Neural cell (in vitro differentiated cells): ENCODE results near the gene SPATA32. TPM values are rescaled to one million over a fixed set of nuclear protein-coding genes. Genes with fewer than 3 reads are reported as not detected.

Experiments
- H2AFZ ChIP-seq: fragments of 200-600, 300-800 bp; sonication (generic), shearing (Covaris generic); 2 replicates; pipeline ENCODE4 v1.6.0; 2014; ENCODE audit warnings: low read depth, mild to moderate bottlenecking, antibody characterized with exemption, low read length, moderate library complexity
- H3F3A ChIP-seq: fragments of 200-600 bp; shearing (Covaris generic); 2 replicates; pipeline ENCODE4 v1.6.1; 2016; ENCODE audit warnings: mild to moderate bottlenecking, moderate library complexity, mixed read lengths, antibody characterized with exemption, low read length; ENCODE audit not compliant: insufficient read depth, poor library complexity, severe bottlenecking
- H3K27ac ChIP-seq: fragments of 200-600, 300-800 bp; sonication (generic), shearing (Covaris generic); 2 replicates; pipeline ENCODE4 v1.5.1; 2014; ENCODE audit warnings: mild to moderate bottlenecking, low read length, moderate library complexity
- H3K27me3 ChIP-seq: fragments of 300-800, 200-600 bp; sonication (generic), shearing (Covaris generic); 2 replicates; pipeline ENCODE4 v1.6.0; 2014; ENCODE audit warnings: mild to moderate bottlenecking, low read depth, low read length, moderate library complexity; ENCODE audit not compliant: insufficient read depth
- H3K36me3 ChIP-seq: fragments of 300-800, 200-600 bp; sonication (generic), shearing (Covaris generic); 2 replicates; pipeline ENCODE4 v1.5.1; 2014; ENCODE audit warnings: mild to moderate bottlenecking, antibody characterized with exemption, low read length, moderate library complexity; ENCODE audit not compliant: insufficient read depth
- H3K4me2 ChIP-seq: fragments of 300-800, 200-600 bp; sonication (generic), shearing (Covaris generic); 2 replicates; pipeline ENCODE4 v1.6.0; 2014; ENCODE audit warnings: mild to moderate bottlenecking, low read length
- H3K4me3 ChIP-seq: fragments of 300-800, 200-600 bp; sonication (generic), shearing (Covaris generic); 2 replicates; pipeline ENCODE4 v1.5.1; 2014; ENCODE audit warnings: mild to moderate bottlenecking, low read length, moderate library complexity
- H3K79me2 ChIP-seq: fragments of 200-600 bp; shearing (Covaris generic); replicated peaks from 2 replicates; pipeline ENCODE4 v1.6.0; 2014; ENCODE audit warnings: mild to moderate bottlenecking, low read length, moderate library complexity; ENCODE audit not compliant: insufficient read depth
- H3K9ac ChIP-seq: fragments of 300-800, 200-600 bp; sonication (generic), shearing (Covaris generic); 2 replicates; pipeline ENCODE4 v1.6.1; 2016; ENCODE audit warnings: mild to moderate bottlenecking, low read length, mixed read lengths
- H3K9me2 ChIP-seq: fragments of 200-600 bp; shearing (Covaris generic); 2 replicates; pipeline ENCODE4 v1.6.1; 2016; ENCODE audit warnings: mild to moderate bottlenecking, low read length, mixed read lengths; ENCODE audit not compliant: insufficient read depth
- H3K9me3 ChIP-seq: fragments of 200-600, 300-800 bp; sonication (generic), shearing (Covaris generic); 2 replicates; pipeline ENCODE4 v1.6.1; 2016; ENCODE audit warnings: mild to moderate bottlenecking, mixed run types, low read length, moderate library complexity, mixed read lengths
- H4K20me1 ChIP-seq: fragments of 200-600 bp; shearing (Covaris generic); 2 replicates; pipeline ENCODE4 v1.6.1; 2016; ENCODE audit warnings: mild to moderate bottlenecking, mixed run types; ENCODE audit not compliant: insufficient read depth
- EP300 ChIP-seq: fragments of 450-650 bp; conservative IDR thresholded peaks from 2 replicates; pipeline ENCODE4 v1.6.1; 2014; ENCODE audit warnings: antibody characterized with exemption, mild to moderate bottlenecking, moderate library complexity; ENCODE audit not compliant: poor library complexity, severe bottlenecking
- EZH2 ChIP-seq: fragments of 200-600, 300-800 bp; shearing (Covaris generic), sonication (generic); IDR thresholded peaks from 2 replicates; pipeline ENCODE4 v1.6.1; 2014; ENCODE audit warnings: antibody characterized with exemption, low read length, borderline replicate concordance, mild to moderate bottlenecking; ENCODE audit not compliant: insufficient read depth, poor library complexity, severe bottlenecking
- MXI1 ChIP-seq: fragments of 450-650 bp; conservative IDR thresholded peaks from 2 replicates; pipeline ENCODE4 v1.6.1; 2014; ENCODE audit warnings: antibody characterized with exemption, mild to moderate bottlenecking; ENCODE audit not compliant: poor library complexity, severe bottlenecking
- POLR2AphosphoS5 ChIP-seq: IDR thresholded peaks from 2 replicates; pipeline ENCODE4 v1.6.1; 2012
- RAD21 ChIP-seq: fragments of 450-650 bp; conservative IDR thresholded peaks from 2 replicates; pipeline ENCODE4 v1.6.1; 2014; ENCODE audit warnings: antibody characterized with exemption, mild to moderate bottlenecking, moderate library complexity
- SMC3 ChIP-seq: fragments of 450-650 bp; conservative IDR thresholded peaks from 2 replicates; pipeline ENCODE4 v1.6.1; 2014; ENCODE audit warnings: antibody characterized with exemption, mild to moderate bottlenecking, moderate library complexity; ENCODE audit not compliant: poor library complexity
- TAF1 ChIP-seq: IDR thresholded peaks from 2 replicates; pipeline ENCODE4 v1.6.1; 2012; ENCODE audit warnings: low read depth
- polyA minus RNA-seq: library from RNA; depleted of rRNA, polyadenylated mRNA; stranded (reverse); fragments of >200 nt; gene quantifications from 2 replicates; pipeline ENCODE4 v1.2.3, GENCODE V29; 2014
- polyA plus RNA-seq: library from polyadenylated mRNA; depleted of rRNA; stranded (reverse); fragments of >200 nt; gene quantifications from 2 replicates; pipeline ENCODE4 v1.2.3, GENCODE V29; 2014
- TF ChIP-seq, protein P1 (sequence below): fragments of 450-650 bp; IDR thresholded peaks from 2 replicates; pipeline ENCODE4 v1.5.1; 2014; ENCODE audit warnings: antibody characterized with exemption, mild to moderate bottlenecking, moderate library complexity; ENCODE audit not compliant: poor library complexity, severe bottlenecking
- TF ChIP-seq, protein P2 (sequence below): IDR thresholded peaks from 2 replicates; pipeline ENCODE4 v1.6.1; 2012; ENCODE audit warnings: borderline replicate concordance

Gene SPATA32
- polyA plus RNA-seq = not detected in 2 replicates
- not detected in 2 replicates for polyA minus RNA-seq

- no peaks in the 10 kb centered on the region for H3K9me3 ChIP-seq
- no peaks in the 10 kb centered on the region for H3K79me2 ChIP-seq
- no peak within 1 kb of the TSS for H2AFZ ChIP-seq
- no peak within 1 kb of the TSS for H3K4me2 ChIP-seq
- peaks cover 5% of the 10 kb centered on the region for H3K27me3 ChIP-seq
- H3K27ac ChIP-seq = no peak within 1 kb of the TSS
- no peaks in the 10 kb centered on the region for H3K36me3 ChIP-seq
- no peaks in the 10 kb centered on the region for H4K20me1 ChIP-seq
- no peaks in the 10 kb centered on the region for H3F3A ChIP-seq
- peak within 1 kb of the TSS; percentile 53 for H3K4me3 ChIP-seq
- peak within 1 kb of the TSS; percentile 26 for H3K9ac ChIP-seq
- H3K9me2 ChIP-seq = no peaks in the 10 kb centered on the region
- TF ChIP-seq, protein P1, sequence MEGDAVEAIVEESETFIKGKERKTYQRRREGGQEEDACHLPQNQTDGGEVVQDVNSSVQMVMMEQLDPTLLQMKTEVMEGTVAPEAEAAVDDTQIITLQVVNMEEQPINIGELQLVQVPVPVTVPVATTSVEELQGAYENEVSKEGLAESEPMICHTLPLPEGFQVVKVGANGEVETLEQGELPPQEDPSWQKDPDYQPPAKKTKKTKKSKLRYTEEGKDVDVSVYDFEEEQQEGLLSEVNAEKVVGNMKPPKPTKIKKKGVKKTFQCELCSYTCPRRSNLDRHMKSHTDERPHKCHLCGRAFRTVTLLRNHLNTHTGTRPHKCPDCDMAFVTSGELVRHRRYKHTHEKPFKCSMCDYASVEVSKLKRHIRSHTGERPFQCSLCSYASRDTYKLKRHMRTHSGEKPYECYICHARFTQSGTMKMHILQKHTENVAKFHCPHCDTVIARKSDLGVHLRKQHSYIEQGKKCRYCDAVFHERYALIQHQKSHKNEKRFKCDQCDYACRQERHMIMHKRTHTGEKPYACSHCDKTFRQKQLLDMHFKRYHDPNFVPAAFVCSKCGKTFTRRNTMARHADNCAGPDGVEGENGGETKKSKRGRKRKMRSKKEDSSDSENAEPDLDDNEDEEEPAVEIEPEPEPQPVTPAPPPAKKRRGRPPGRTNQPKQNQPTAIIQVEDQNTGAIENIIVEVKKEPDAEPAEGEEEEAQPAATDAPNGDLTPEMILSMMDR = no peak
- no peak for TF ChIP-seq EZH2
- no peak for TF ChIP-seq SMC3
- TF ChIP-seq, protein P2, sequence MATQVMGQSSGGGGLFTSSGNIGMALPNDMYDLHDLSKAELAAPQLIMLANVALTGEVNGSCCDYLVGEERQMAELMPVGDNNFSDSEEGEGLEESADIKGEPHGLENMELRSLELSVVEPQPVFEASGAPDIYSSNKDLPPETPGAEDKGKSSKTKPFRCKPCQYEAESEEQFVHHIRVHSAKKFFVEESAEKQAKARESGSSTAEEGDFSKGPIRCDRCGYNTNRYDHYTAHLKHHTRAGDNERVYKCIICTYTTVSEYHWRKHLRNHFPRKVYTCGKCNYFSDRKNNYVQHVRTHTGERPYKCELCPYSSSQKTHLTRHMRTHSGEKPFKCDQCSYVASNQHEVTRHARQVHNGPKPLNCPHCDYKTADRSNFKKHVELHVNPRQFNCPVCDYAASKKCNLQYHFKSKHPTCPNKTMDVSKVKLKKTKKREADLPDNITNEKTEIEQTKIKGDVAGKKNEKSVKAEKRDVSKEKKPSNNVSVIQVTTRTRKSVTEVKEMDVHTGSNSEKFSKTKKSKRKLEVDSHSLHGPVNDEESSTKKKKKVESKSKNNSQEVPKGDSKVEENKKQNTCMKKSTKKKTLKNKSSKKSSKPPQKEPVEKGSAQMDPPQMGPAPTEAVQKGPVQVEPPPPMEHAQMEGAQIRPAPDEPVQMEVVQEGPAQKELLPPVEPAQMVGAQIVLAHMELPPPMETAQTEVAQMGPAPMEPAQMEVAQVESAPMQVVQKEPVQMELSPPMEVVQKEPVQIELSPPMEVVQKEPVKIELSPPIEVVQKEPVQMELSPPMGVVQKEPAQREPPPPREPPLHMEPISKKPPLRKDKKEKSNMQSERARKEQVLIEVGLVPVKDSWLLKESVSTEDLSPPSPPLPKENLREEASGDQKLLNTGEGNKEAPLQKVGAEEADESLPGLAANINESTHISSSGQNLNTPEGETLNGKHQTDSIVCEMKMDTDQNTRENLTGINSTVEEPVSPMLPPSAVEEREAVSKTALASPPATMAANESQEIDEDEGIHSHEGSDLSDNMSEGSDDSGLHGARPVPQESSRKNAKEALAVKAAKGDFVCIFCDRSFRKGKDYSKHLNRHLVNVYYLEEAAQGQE = no peak
- no peak for TF ChIP-seq TAF1
- no peak for TF ChIP-seq MXI1
- TF ChIP-seq EP300 = no peak
- TF ChIP-seq RAD21 = no peak
- TF ChIP-seq POLR2AphosphoS5 = no peak
Measured at GRCh38 chr17:45261577-45262515, at the start of gene SPATA32. SPATA32 (minus strand) TSS chr17:45262094; CDS start chr17:45262016, 78 bp downstream.

- Histone ChIP-seq H3K4me2 (no peak overlapping the region), H3K9ac (no peak overlapping the region), H3K79me2 (peaks cover 26% of the 10 kb centered on the region), H3K27me3 (no peaks in the 10 kb centered on the region), H3K9me2 (no peaks in the 10 kb centered on the region), H2AFZ (no peak overlapping the region), H3K4me3 (no peak overlapping the region), H4K20me1 (no peaks in the 10 kb centered on the region), H3K27ac (no peak overlapping the region), H3K36me3 (no peaks in the 10 kb centered on the region), H3K9me3 (no peaks in the 10 kb centered on the region), H3F3A (no peaks in the 10 kb centered on the region)
- TF ChIP-seq POLR2AphosphoS5 (no peak), RAD21 (no peak), TAF1 (no peak), SMC3 (no peak), MXI1 (no peak), EP300 (no peak), EZH2 (no peak)
- TF ChIP-seq, protein P2 = no peak
- TF ChIP-seq, protein P1 = no peak
Measured at GRCh38 chr17:45311401-45311759, 49.5 kb upstream of the SPATA32 start.
